Astrocyte of the hippocampus (primary cell): Measurements from ENCODE around the gene WDR70.
"Not testable (repeated sequence)": the region's sequence is repeated elsewhere in the genome, so short reads cannot be mapped to it uniquely, and the experiment has no call there.

Experiments
- DNase-seq: peaks from one replicate; pipeline ENCODE4 v3.0.0; 2011; ENCODE audit warnings: low read depth, low spot score

Gene WDR70

GRCh38 chr5:37679326-37679725 is 300.2 kb downstream of the WDR70 start:
- not testable (repeated sequence) for DNase-seq

- DNase-seq = not testable (repeated sequence)
Measured at GRCh38 chr5:37679903-37680302, 300.8 kb downstream of the WDR70 start.

GRCh38 chr5:37683072-37683471 is 304.0 kb downstream of the WDR70 start:
- DNase-seq = no peak

GRCh38 chr5:37685211-37685610 is 306.1 kb downstream of the WDR70 start:
- DNase-seq = no peak

- DNase-seq = no peak
Measured at GRCh38 chr5:37685816-37686215, 306.7 kb downstream of the WDR70 start.

- DNase-seq = not testable (repeated sequence)
Measured at GRCh38 chr5:37688925-37689324, 309.8 kb downstream of the WDR70 start.

- DNase-seq = not testable (repeated sequence)
Measured at GRCh38 chr5:37694333-37694732, 315.2 kb downstream of the WDR70 start.

GRCh38 chr5:37694867-37695266 is 315.7 kb downstream of the WDR70 start:
- DNase-seq = no peak

- DNase-seq = no peak
Measured at GRCh38 chr5:37695647-37696046, 316.5 kb downstream of the WDR70 start.

GRCh38 chr5:37696190-37697021 is 317.3 kb downstream of the WDR70 start:
- peak; percentile 72 for DNase-seq

- DNase-seq = no peak
Measured at GRCh38 chr5:37701868-37702267, 322.8 kb downstream of the WDR70 start.

- DNase-seq = peak; percentile 15
Measured at GRCh38 chr5:37703841-37704241, 324.7 kb downstream of the WDR70 start.

GRCh38 chr5:37704406-37704805 is 325.3 kb downstream of the WDR70 start:
- DNase-seq = no peak

- DNase-seq = no peak
Measured at GRCh38 chr5:37709020-37709419, 329.9 kb downstream of the WDR70 start.

GRCh38 chr5:37710965-37711364 is 331.8 kb downstream of the WDR70 start:
- DNase-seq = peak; percentile 32

GRCh38 chr5:37712750-37713149 is 333.6 kb downstream of the WDR70 start:
- no peak for DNase-seq

GRCh38 chr5:37714756-37715155 is 335.6 kb downstream of the WDR70 start:
- no peak for DNase-seq

GRCh38 chr5:37715361-37715760 is 336.2 kb downstream of the WDR70 start:
- DNase-seq = no peak

- DNase-seq = no peak
Measured at GRCh38 chr5:37715992-37716391, 336.9 kb downstream of the WDR70 start.

- DNase-seq = no peak
Measured at GRCh38 chr5:37716405-37716804, 337.3 kb downstream of the WDR70 start.

- no peak for DNase-seq
Measured at GRCh38 chr5:37717276-37717612, 338.1 kb downstream of the WDR70 start.

GRCh38 chr5:37717613-37718431 is 338.7 kb downstream of the WDR70 start:
- DNase-seq = peak; percentile 92

- DNase-seq = no peak
Measured at GRCh38 chr5:37720550-37720952, 341.4 kb downstream of the WDR70 start.
